OCI-LY1 (cell line): ENCODE measurements around the gene POLG2.

Experiments
- H2AFZ ChIP-seq: fragments of 200-600 bp; sonication (generic), shearing (Covaris generic); 2 replicates; pipeline ENCODE4 v1.6.0; 2014; ENCODE audit warnings: antibody characterized with exemption, mild to moderate bottlenecking, low read length
- H3F3A ChIP-seq: fragments of 200-600 bp; sonication (generic), shearing (Covaris generic); 2 replicates; pipeline ENCODE4 v1.6.0; 2014; ENCODE audit warnings: mild to moderate bottlenecking, antibody characterized with exemption, low read length, moderate library complexity; ENCODE audit not compliant: insufficient read depth
- H3K27ac ChIP-seq: fragments of 200-600 bp; sonication (generic); 2 replicates; pipeline ENCODE4 v1.5.1; 2014; ENCODE audit warnings: low read length, mixed run types, mild to moderate bottlenecking, low read depth; ENCODE audit not compliant: poor library complexity, severe bottlenecking
- H3K27me3 ChIP-seq: fragments of 200-600 bp; sonication (generic); 2 replicates; pipeline ENCODE4 v1.6.0; 2014; ENCODE audit warnings: antibody characterized with exemption, mild to moderate bottlenecking, low read length, moderate library complexity; ENCODE audit not compliant: insufficient read depth
- H3K36me3 ChIP-seq: fragments of 200-600 bp; sonication (generic); 2 replicates; pipeline ENCODE4 v1.6.1; 2014; ENCODE audit warnings: mild to moderate bottlenecking, antibody characterized with exemption, low read length, moderate library complexity, mixed read lengths; ENCODE audit not compliant: insufficient read depth
- H3K4me1 ChIP-seq: fragments of 200-600 bp; sonication (generic); 2 replicates; pipeline ENCODE4 v1.5.1; 2014; ENCODE audit warnings: mild to moderate bottlenecking, low read length, moderate library complexity; ENCODE audit not compliant: insufficient read depth, severe bottlenecking
- H3K4me2 ChIP-seq: fragments of 200-600 bp; sonication (generic), shearing (Covaris generic); 2 replicates; pipeline ENCODE4 v1.6.1; 2014; ENCODE audit warnings: low read length
- H3K4me3 ChIP-seq: fragments of 200-600 bp; sonication (generic); 2 replicates; pipeline ENCODE4 v1.5.1; 2014; ENCODE audit warnings: low read length, low read depth, mild to moderate bottlenecking, mixed read lengths; ENCODE audit not compliant: poor library complexity, severe bottlenecking
- H3K79me2 ChIP-seq: fragments of 200-600 bp; shearing (Covaris generic); 2 replicates; pipeline ENCODE4 v1.6.1; 2016; ENCODE audit warnings: mixed run types, low read length, mixed read lengths; ENCODE audit not compliant: insufficient read depth
- H3K9ac ChIP-seq: fragments of 200-600 bp; sonication (generic), shearing (Covaris generic); 2 replicates; pipeline ENCODE4 v1.6.1; 2014; ENCODE audit warnings: mild to moderate bottlenecking, low read length, mixed read lengths
- H3K9me2 ChIP-seq: fragments of 200-600 bp; sonication (generic), shearing (Covaris generic); 2 replicates; pipeline ENCODE4 v1.6.1; 2014; ENCODE audit warnings: low read depth, mild to moderate bottlenecking, low read length, mixed read lengths
- H3K9me3 ChIP-seq: fragments of 200-600 bp; shearing (Covaris generic); 2 replicates; pipeline ENCODE4 v1.6.1; 2014; ENCODE audit warnings: low read length, mixed read lengths
- H4K20me1 ChIP-seq: fragments of 200-600 bp; sonication (generic), shearing (Covaris generic); 2 replicates; pipeline ENCODE4 v1.6.0; 2016; ENCODE audit warnings: mild to moderate bottlenecking, low read length; ENCODE audit not compliant: insufficient read depth
- EZH2 ChIP-seq: fragments of 200-600 bp; sonication (generic), shearing (Covaris generic); IDR thresholded peaks from 2 replicates; pipeline ENCODE4 v1.8.0; 2017; ENCODE audit warnings: borderline replicate concordance, mixed run types, mild to moderate bottlenecking, antibody characterized with exemption, low read length, moderate library complexity, mixed read lengths
- TF ChIP-seq, protein P1 (sequence below): fragments of 200-600 bp; sonication (generic), shearing (Covaris generic); IDR thresholded peaks from 2 replicates; pipeline ENCODE4 v1.5.1; 2017; ENCODE audit warnings: mild to moderate bottlenecking, antibody characterized with exemption, low read length, moderate library complexity, mixed read lengths

The POLG2 gene

DNA sequence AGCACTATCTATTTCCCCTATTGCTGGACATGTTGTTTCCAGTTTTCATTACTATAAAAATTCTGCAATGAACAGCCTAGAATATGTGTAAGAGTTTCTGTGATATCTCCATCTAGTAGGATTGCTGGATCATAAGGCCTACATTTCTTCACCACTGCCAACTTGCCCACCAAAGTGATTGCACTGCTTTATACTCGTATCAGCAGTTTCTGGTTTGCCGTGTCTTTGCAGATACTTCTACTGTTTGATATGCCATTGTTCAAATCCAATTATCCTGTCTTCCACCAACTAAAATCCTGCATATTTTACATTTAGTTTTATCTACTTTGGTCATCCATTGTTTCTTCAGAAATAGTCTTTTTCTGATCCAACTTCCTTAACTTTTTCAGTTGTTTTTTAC is 31.1 kb upstream of the POLG2 start:
- Histone ChIP-seq H3K4me2 (no peak overlapping the region), H3K79me2 (no peaks in the 10 kb centered on the region), H3K4me1 (no peaks in the 10 kb centered on the region), H3K27me3 (no peaks in the 10 kb centered on the region), H3K27ac (no peak overlapping the region), H3K9ac (no peak overlapping the region), H3K9me2 (no peaks in the 10 kb centered on the region), H3K4me3 (no peak overlapping the region), H4K20me1 (no peaks in the 10 kb centered on the region), H3K9me3 (no peaks in the 10 kb centered on the region), H3F3A (no peaks in the 10 kb centered on the region), H3K36me3 (peaks cover 86% of the 10 kb centered on the region), H2AFZ (no peak overlapping the region)
- TF ChIP-seq, protein P1, sequence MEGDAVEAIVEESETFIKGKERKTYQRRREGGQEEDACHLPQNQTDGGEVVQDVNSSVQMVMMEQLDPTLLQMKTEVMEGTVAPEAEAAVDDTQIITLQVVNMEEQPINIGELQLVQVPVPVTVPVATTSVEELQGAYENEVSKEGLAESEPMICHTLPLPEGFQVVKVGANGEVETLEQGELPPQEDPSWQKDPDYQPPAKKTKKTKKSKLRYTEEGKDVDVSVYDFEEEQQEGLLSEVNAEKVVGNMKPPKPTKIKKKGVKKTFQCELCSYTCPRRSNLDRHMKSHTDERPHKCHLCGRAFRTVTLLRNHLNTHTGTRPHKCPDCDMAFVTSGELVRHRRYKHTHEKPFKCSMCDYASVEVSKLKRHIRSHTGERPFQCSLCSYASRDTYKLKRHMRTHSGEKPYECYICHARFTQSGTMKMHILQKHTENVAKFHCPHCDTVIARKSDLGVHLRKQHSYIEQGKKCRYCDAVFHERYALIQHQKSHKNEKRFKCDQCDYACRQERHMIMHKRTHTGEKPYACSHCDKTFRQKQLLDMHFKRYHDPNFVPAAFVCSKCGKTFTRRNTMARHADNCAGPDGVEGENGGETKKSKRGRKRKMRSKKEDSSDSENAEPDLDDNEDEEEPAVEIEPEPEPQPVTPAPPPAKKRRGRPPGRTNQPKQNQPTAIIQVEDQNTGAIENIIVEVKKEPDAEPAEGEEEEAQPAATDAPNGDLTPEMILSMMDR: no peak

- no peaks in the 10 kb centered on the region for H3F3A ChIP-seq
- H3K4me3 ChIP-seq: no peak overlapping the region
- no peaks in the 10 kb centered on the region for H4K20me1 ChIP-seq
- no peak overlapping the region for H2AFZ ChIP-seq
- H3K79me2 ChIP-seq: no peaks in the 10 kb centered on the region
- H3K27me3 ChIP-seq: no peaks in the 10 kb centered on the region
- no peak for TF ChIP-seq EZH2
- TF ChIP-seq, protein P1: no peak
- no peak overlapping the region for H3K4me2 ChIP-seq
- H3K4me1 ChIP-seq: no peaks in the 10 kb centered on the region
- H3K9me3 ChIP-seq: no peaks in the 10 kb centered on the region
- H3K27ac ChIP-seq: no peak overlapping the region
- no peak overlapping the region for H3K9ac ChIP-seq
- H3K36me3 ChIP-seq: peaks cover 82% of the 10 kb centered on the region
- H3K9me2 ChIP-seq: no peaks in the 10 kb centered on the region
These were observed 23.5 kb upstream of the POLG2 start for GRCh38 chr17:64520359-64520758.

DNA sequence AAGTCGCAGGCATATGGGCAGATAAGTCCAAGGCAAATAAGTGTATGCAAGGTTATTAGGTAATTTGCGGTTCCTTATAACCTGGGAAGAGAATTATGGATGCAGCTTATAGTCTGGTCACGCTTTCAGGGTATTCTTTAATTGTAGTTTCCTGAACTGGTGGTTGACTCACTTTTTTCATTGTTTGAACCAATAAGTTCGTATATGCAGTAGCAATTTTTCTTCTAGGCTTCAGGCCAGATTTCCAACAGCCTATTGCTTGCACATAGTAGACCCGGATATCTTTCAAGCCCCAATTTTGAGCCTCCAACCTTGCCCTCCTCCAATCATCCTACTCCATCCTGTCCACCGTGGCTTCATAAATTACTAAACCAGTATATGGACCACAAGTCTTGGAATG is 22.7 kb upstream of the POLG2 start:
- Histone ChIP-seq H3K36me3 (peaks cover 84% of the 10 kb centered on the region), H3K79me2 (no peaks in the 10 kb centered on the region)

More for the DNA sequence above, 22.7 kb upstream of the POLG2 start:
- no peak for TF ChIP-seq EZH2
- TF ChIP-seq, protein P1: no peak
- Histone ChIP-seq H4K20me1 (no peaks in the 10 kb centered on the region), H3K9me2 (no peaks in the 10 kb centered on the region), H3K4me1 (no peaks in the 10 kb centered on the region), H3K27me3 (no peaks in the 10 kb centered on the region), H3F3A (no peaks in the 10 kb centered on the region), H3K9me3 (no peaks in the 10 kb centered on the region), H3K9ac (no peak overlapping the region), H3K4me2 (no peak overlapping the region), H2AFZ (no peak overlapping the region), H3K4me3 (no peak overlapping the region), H3K27ac (no peak overlapping the region)
